Left ventricle myocardium inferior (tissue), 1 donor: ENCODE data around the gene ZNF710. TPM values are rescaled to one million over a fixed set of nuclear protein-coding genes. Genes with fewer than 3 reads are reported as not detected.
A peak's percentile ranks its signal among the peaks of the same experiment; 100 is the strongest.

ENCODE experiments used
- DNase-seq: peaks from one replicate; pipeline ENCODE4 v3.0.0-alpha.2; 2020
- H3K27ac ChIP-seq: fragments of 200-600 bp; replicated peaks from 2 replicates; pipeline ENCODE4 v1.8.0; 2021
- H3K27me3 ChIP-seq: fragments of 200-600 bp; 2 replicates; pipeline ENCODE4 v1.8.0; 2021; ENCODE audit warnings: low read depth
- H3K36me3 ChIP-seq: fragments of 200-600 bp; 2 replicates; pipeline ENCODE4 v1.8.0; 2021
- H3K4me1 ChIP-seq: fragments of 200-600 bp; 2 replicates; pipeline ENCODE4 v1.8.0; 2021
- H3K4me3 ChIP-seq: fragments of 200-600 bp; 2 replicates; pipeline ENCODE4 v1.8.0; 2021; ENCODE audit warnings: mild to moderate bottlenecking, moderate library complexity
- H3K9me3 ChIP-seq: fragments of 200-600 bp; replicated peaks from 2 replicates; pipeline ENCODE4 v1.8.0; 2021
- CTCF ChIP-seq: fragments of 200-600 bp; IDR thresholded peaks from 2 replicates; pipeline ENCODE4 v1.8.0; 2021; ENCODE audit warnings: antibody characterized with exemption, mild to moderate bottlenecking, borderline replicate concordance
- intact Hi-C: fragments of 100-400 bp; cut with micrococcal nuclease; formaldehyde crosslinking; loops from one replicate; pipeline ENCODE4 v1.11.0; 2022
- total RNA-seq: library from RNA; stranded (reverse); fragmentation: NEBNext Ultra II Directional; extraction: Animal tissue kit (Norgen Biotek cat#: 25700); gene quantifications from one replicate; pipeline ENCODE4 v1.2.1, GENCODE V29; 2021
- donor health status: DM: no; HTN: yes; CAD: no; lungs with severe emphysema.

ZNF710 gene
- total RNA-seq, 1 donor from 2014 or later = 5.5 TPM

GRCh38 chr15:90019611-90020010, 18.5 kb downstream of the ZNF710 start:
- no peaks in the 10 kb centered on the region for H3K36me3 ChIP-seq
- DNase-seq = no peak
- TF ChIP-seq CTCF = no peak
- H3K27me3 ChIP-seq = no peaks in the 10 kb centered on the region
- peak overlapping the region; percentile 77 for H3K27ac ChIP-seq
- H3K9me3 ChIP-seq = no peaks in the 10 kb centered on the region
- intact Hi-C loops = no loop called here
- H3K4me1 ChIP-seq = peaks cover 19% of the 10 kb centered on the region
- no peak overlapping the region for H3K4me3 ChIP-seq

- TF ChIP-seq CTCF = no peak
- Histone ChIP-seq H3K4me3 (peak overlapping the region; percentile 21), H3K27ac (peak overlapping the region; percentile 77), H3K27me3 (no peaks in the 10 kb centered on the region), H3K36me3 (no peaks in the 10 kb centered on the region), H3K4me1 (peaks cover 19% of the 10 kb centered on the region), H3K9me3 (no peaks in the 10 kb centered on the region)
- intact Hi-C loops = no loop called here
- DNase-seq = no peak
Observed at GRCh38 chr15:90020021-90020735, 19.1 kb downstream of the ZNF710 start.

DNA sequence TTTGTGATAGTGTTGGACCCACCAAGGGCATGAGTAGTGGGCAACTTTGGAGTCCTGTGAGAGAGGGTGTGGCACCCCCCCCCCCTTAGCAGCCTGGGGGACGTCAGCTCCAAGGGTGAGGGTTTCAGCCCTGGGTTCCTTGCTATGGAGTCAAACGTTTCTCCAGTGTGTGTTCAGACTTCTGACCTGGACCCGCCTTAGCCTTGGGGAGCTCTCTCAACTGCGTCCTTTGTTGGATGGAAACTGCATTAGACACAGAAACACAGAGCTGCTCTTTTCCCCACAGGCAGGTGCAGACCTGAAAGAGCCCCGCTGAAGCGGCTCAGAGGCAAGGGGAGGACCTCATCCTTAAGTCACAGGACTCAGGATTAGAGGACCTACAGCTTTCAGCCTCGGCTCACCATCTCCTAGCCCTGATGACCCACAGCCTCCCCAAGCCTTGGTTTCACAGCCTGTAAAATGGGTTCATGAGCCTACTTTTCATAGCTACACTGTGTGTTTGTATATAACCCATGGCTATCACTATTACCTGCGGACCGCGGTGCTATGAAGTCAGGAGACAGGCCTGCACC, 19.9 kb downstream of the ZNF710 start:
- DNase-seq = no peak
- Histone ChIP-seq H3K9me3 (no peaks in the 10 kb centered on the region), H3K27me3 (no peaks in the 10 kb centered on the region), H3K36me3 (no peaks in the 10 kb centered on the region), H3K4me3 (no peak overlapping the region), H3K27ac (peak overlapping the region; percentile 77), H3K4me1 (peaks cover 19% of the 10 kb centered on the region)
- TF ChIP-seq CTCF = no peak
- intact Hi-C loops = no loop called here

DNA sequence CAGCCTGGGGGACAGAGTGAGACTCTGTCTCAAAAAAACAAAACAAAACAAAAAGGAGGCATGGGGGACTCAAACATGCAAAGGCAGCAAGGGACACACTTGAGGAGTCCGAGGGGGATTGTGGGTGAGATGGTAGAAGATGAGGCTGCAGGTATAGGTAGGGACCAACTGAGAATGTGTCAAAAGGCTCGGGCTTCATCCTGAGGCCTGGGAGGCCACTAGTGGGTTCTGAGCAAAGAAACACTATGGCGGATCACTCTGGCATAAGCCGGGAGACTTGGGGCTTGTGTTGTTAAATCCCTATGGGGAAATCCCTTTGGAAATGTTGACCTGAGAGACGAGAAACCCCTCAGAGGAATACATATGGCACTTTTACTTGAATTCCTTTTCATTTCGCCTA, 21.2 kb downstream of the ZNF710 start:
- no peaks in the 10 kb centered on the region for H3K9me3 ChIP-seq
- no peak overlapping the region for H3K27ac ChIP-seq
- no peak for TF ChIP-seq CTCF
- intact Hi-C loops = no loop called here
- no peak for DNase-seq
- H3K4me3 ChIP-seq = no peak overlapping the region
- no peaks in the 10 kb centered on the region for H3K27me3 ChIP-seq
- peaks cover 19% of the 10 kb centered on the region for H3K4me1 ChIP-seq
- no peaks in the 10 kb centered on the region for H3K36me3 ChIP-seq

DNA sequence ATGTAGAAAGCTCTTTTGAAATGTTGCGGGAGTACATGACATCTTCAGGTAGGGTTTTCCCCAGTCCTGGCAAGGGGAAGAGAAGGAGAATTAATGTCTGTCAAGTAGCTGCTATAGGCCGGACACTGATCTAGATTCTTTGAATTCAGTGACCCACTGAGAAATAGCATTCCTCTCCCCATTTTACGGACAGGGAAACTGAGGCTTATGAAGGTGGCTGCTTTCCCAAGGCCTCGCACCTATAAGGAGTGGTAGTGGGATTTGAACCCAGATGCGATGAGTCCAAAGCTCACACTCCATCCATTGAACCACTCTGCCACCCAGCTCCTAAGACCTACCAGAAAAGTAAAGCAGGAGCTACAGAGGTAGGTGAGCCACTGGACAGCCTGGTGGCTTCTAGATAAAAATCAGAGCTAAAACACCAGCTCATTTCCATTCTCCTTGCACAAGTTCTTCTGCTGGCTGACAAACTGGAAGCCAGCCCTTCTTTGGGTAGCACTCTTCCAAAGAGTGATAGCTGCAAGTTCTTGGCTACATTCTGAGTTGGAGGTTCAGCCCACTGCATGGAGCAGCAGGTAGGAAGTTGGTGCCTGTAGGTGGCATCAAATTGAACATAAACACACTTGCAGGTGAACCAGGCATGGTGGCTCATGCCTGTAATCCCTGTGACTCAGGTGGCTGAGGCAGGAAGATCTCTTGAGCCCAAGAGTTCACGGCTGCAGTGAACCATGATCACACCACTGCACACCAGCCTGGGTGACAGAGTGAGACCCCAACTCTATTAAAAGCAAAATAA, 22.0 kb downstream of the ZNF710 start:
- H3K27me3 ChIP-seq = no peaks in the 10 kb centered on the region
- no peaks in the 10 kb centered on the region for H3K9me3 ChIP-seq
- no peak overlapping the region for H3K4me3 ChIP-seq
- no peaks in the 10 kb centered on the region for H3K36me3 ChIP-seq
- intact Hi-C loops = no loop called here
- DNase-seq = no peak
- peaks cover 19% of the 10 kb centered on the region for H3K4me1 ChIP-seq
- H3K27ac ChIP-seq = no peak overlapping the region
- TF ChIP-seq CTCF = no peak
